Stimulated activated CD4-positive, alpha-beta T cell treated with anti-CD3 and anti-CD28 coated beads, TNF-alpha, amount 100 ng/mL, for 4 hours (primary cell): ENCODE data around the gene NOTUM.
"Not testable (repeated sequence)": the region's sequence is repeated elsewhere in the genome, so short reads cannot be mapped to it uniquely, and the experiment has no call there.

ENCODE experiments used
- DNase-seq, 3 experiments: peaks; one replicate each; pipeline ENCODE4 v3.0.0-alpha.2; 2020; ENCODE audit warnings: low read depth in 3 of 3

The NOTUM gene

GRCh38 chr17:81996232-81996756 lies 35.3 kb upstream of the NOTUM start:
- DNase-seq = no peak

GRCh38 chr17:81995463-81996231 lies 34.7 kb upstream of the NOTUM start:
- DNase-seq = no peak

- no peak for DNase-seq
Observed at GRCh38 chr17:81994593-81995462, 33.8 kb upstream of the NOTUM start.

GRCh38 chr17:81993729-81994592 lies 33.0 kb upstream of the NOTUM start:
- DNase-seq = no peak

GRCh38 chr17:81992306-81993102 lies 31.5 kb upstream of the NOTUM start:
- no peak for DNase-seq

- DNase-seq = no peak
Observed at GRCh38 chr17:81991684-81992305, 30.8 kb upstream of the NOTUM start.

GRCh38 chr17:81990836-81991683 lies 30.1 kb upstream of the NOTUM start:
- DNase-seq = no peak

- DNase-seq = no peak
Observed at GRCh38 chr17:81987161-81987770, 26.3 kb upstream of the NOTUM start.

GRCh38 chr17:81986606-81987005 lies 25.6 kb upstream of the NOTUM start:
- no peak for DNase-seq

- no peak for DNase-seq
Observed at GRCh38 chr17:81984773-81985410, 23.9 kb upstream of the NOTUM start.

- DNase-seq = no peak
Observed at GRCh38 chr17:81983639-81984373, 22.8 kb upstream of the NOTUM start.

GRCh38 chr17:81983011-81983638 lies 22.1 kb upstream of the NOTUM start:
- DNase-seq = no peak

- DNase-seq = not testable (repeated sequence)
Observed at GRCh38 chr17:81981511-81981910, 20.5 kb upstream of the NOTUM start.

GRCh38 chr17:81980707-81981343 lies 19.8 kb upstream of the NOTUM start:
- no peak for DNase-seq

- no peak for DNase-seq
Observed at GRCh38 chr17:81980122-81980521, 19.1 kb upstream of the NOTUM start.

GRCh38 chr17:81978524-81979298 lies 17.7 kb upstream of the NOTUM start:
- no peak for DNase-seq
